GM12878 (cell line): ENCODE results near the gene RPL12. TPM values are rescaled to one million over a fixed set of nuclear protein-coding genes. Genes with fewer than 3 reads are reported as not detected.

Experiments used
- ATAC-seq: fragments of 200-7000 bp; cut with Tn5 transposase; 3 replicates; pipeline ENCODE4 v1.9.1; 2020; ENCODE audit warnings: mild to moderate bottlenecking, moderate library complexity
- BruUV-seq: library from RNA; stranded (reverse); fragments of 400-500 nt; replicated peaks from 2 replicates; lab custom pipeline; 2021; lab: Mats Ljungman, UMichigan
- CTCF ChIA-PET: fragments of 300-600 bp; sonication (Branson Sonifier 250); formaldehyde crosslinking; extraction: SDS; loops from one replicate; lab custom pipeline; 2021; ENCODE audit warnings: inconsistent platforms; lab: Yijun Ruan, JAX
- POLR2A ChIA-PET: fragments of 350-600 bp; formaldehyde crosslinking; extraction: SDS; loops from one replicate; lab custom pipeline; 2021; ENCODE audit warnings: inconsistent platforms; lab: Charles Lee
- RAD21 ChIA-PET: fragments of 300-600 bp; sonication (Branson Sonifier 250); formaldehyde crosslinking; loops from one replicate; lab custom pipeline; 2023; ENCODE audit warnings: antibody characterized with exemption; ENCODE audit not compliant: unreplicated experiment; lab: Charles Lee
- SMC1A ChIA-PET: fragments of 300-600 bp; sonication (Branson Sonifier 250); formaldehyde crosslinking; loops from one replicate; lab custom pipeline; 2023; ENCODE audit not compliant: unreplicated experiment, uncharacterized antibody; lab: Charles Lee
- DNase-seq: peaks from one replicate; pipeline ENCODE4 v3.0.0-alpha.2; 2011; ENCODE audit warnings: low read depth, low spot score
- FAIRE-seq: peaks from 3 replicates; lab custom pipeline; 2011; peaks lifted over from hg19 to GRCh38; lab: Jason Lieb, UNC
- H2AFZ ChIP-seq: 2 replicates; pipeline ENCODE4 v1.6.0; 2011; ENCODE audit warnings: low read depth, low read length, control low read depth; ENCODE audit not compliant: control insufficient read depth
- H3K27ac ChIP-seq: 2 replicates; pipeline ENCODE4 v1.5.1; 2011; ENCODE audit warnings: control low read depth; ENCODE audit not compliant: control insufficient read depth, insufficient read depth
- H3K27me3 ChIP-seq, 2 experiments: replicated peaks in 1 of 2; 2 replicates each; pipeline versions ENCODE4 v1.6.0 to v1.6.1; 2011; ENCODE audit warnings: low read length in 1 of 2; ENCODE audit not compliant: control insufficient read depth in 2 of 2, insufficient read depth in 2 of 2
- H3K36me3 ChIP-seq, 2 experiments: 2 replicates each; pipeline ENCODE4 v1.5.1; 2011; ENCODE audit warnings: low read length in 1 of 2; ENCODE audit not compliant: control insufficient read depth in 2 of 2, insufficient read depth in 2 of 2
- H3K4me1 ChIP-seq: 2 replicates; pipeline ENCODE4 v1.6.1; 2011; ENCODE audit warnings: mild to moderate bottlenecking, low read length, moderate library complexity, mixed read lengths; ENCODE audit not compliant: control insufficient read depth, insufficient read depth
- H3K4me2 ChIP-seq: 2 replicates; pipeline ENCODE4 v1.6.0; 2011; ENCODE audit warnings: control low read depth; ENCODE audit not compliant: control insufficient read depth, insufficient read depth
- H3K4me3 ChIP-seq: fragments of 200-600 bp; sonication (generic); 2 replicates; pipeline ENCODE4 v1.5.1; 2016
- H3K79me2 ChIP-seq: 2 replicates; pipeline ENCODE4 v1.6.0; 2011; ENCODE audit warnings: low read length; ENCODE audit not compliant: control insufficient read depth, insufficient read depth
- H3K9ac ChIP-seq: 2 replicates; pipeline ENCODE4 v1.8.0; 2011; ENCODE audit warnings: low read length, control low read depth, mixed read lengths; ENCODE audit not compliant: control insufficient read depth, insufficient read depth
- H3K9me3 ChIP-seq: replicated peaks from 3 replicates; pipeline ENCODE4 v1.5.1; 2011; ENCODE audit warnings: mild to moderate bottlenecking, low read length; ENCODE audit not compliant: control insufficient read depth, insufficient read depth
- H4K20me1 ChIP-seq: 2 replicates; pipeline ENCODE4 v1.6.0; 2011; ENCODE audit not compliant: control insufficient read depth, insufficient read depth
- BCLAF1 ChIP-seq: fragments of 450-650 bp; IDR thresholded peaks from 2 replicates; pipeline ENCODE4 v1.6.1; 2017; ENCODE audit warnings: antibody characterized with exemption, mild to moderate bottlenecking, moderate library complexity
- CHD4 ChIP-seq: fragments of 200-600 bp; sonication (generic); IDR thresholded peaks from 2 replicates; pipeline ENCODE4 v1.6.1; 2016; ENCODE audit warnings: mild to moderate bottlenecking
- MTA3 ChIP-seq: IDR thresholded peaks from 2 replicates; pipeline ENCODE4 v1.6.1; 2012; ENCODE audit warnings: low read length, inconsistent platforms, borderline replicate concordance
- NFIC ChIP-seq: IDR thresholded peaks from 2 replicates; pipeline ENCODE4 v1.6.1; 2012; ENCODE audit warnings: low read depth, mild to moderate bottlenecking, inconsistent platforms, low read length, moderate library complexity
- NFYB ChIP-seq: IDR thresholded peaks from 2 replicates; pipeline ENCODE4 v1.6.1; 2011; ENCODE audit warnings: low read depth, mild to moderate bottlenecking, low read length, improper control_type of control experiment, moderate library complexity; ENCODE audit not compliant: insufficient read depth
- PML ChIP-seq: IDR thresholded peaks from 2 replicates; pipeline ENCODE4 v1.6.1; 2012; ENCODE audit warnings: low read length, inconsistent platforms
- RAD21 ChIP-seq: IDR thresholded peaks from 2 replicates; pipeline ENCODE4 v1.6.1; 2011; ENCODE audit warnings: mild to moderate bottlenecking, low read depth, low read length, moderate library complexity; ENCODE audit not compliant: insufficient read depth
- RAD51 ChIP-seq: fragments of 450-650 bp; IDR thresholded peaks from 2 replicates; pipeline ENCODE4 v1.6.1; 2016; ENCODE audit warnings: moderate library complexity, mild to moderate bottlenecking, inconsistent platforms
- SPI1 ChIP-seq: IDR thresholded peaks from 2 replicates; pipeline ENCODE4 v1.6.1; 2011; ENCODE audit warnings: low read depth, mild to moderate bottlenecking, low read length, moderate library complexity, borderline replicate concordance; ENCODE audit not compliant: insufficient read depth
- STAT1 ChIP-seq: fragments of 450-650 bp; conservative IDR thresholded peaks from 2 replicates; pipeline ENCODE4 v1.6.1; 2014; ENCODE audit warnings: antibody characterized with exemption, mild to moderate bottlenecking
- TBL1XR1 ChIP-seq: IDR thresholded peaks from 2 replicates; pipeline ENCODE4 v1.6.1; 2012; ENCODE audit warnings: low read depth, low read length, improper control_type of control experiment
- WGBS: methylation state at CpG from one replicate; pipeline ENCODE4 v1.1.6; 2016; ENCODE audit warnings: low lambda C conversion rate; ENCODE audit not compliant: insufficient replicate concordance, insufficient coverage; ENCODE audit errors: missing lambda C conversion rate; 5-methylcytosine and 5-hydroxymethylcytosine counted together
- in situ Hi-C: fragments of 300-500 bp; cut with MboI; formaldehyde crosslinking; loops from 9 replicates; pipeline ENCODE4 v1.14.3; 2018; ENCODE audit warnings: mixed read lengths
- intact Hi-C: fragments of 100-400 bp; cut with micrococcal nuclease; formaldehyde crosslinking; loops from one replicate; pipeline ENCODE4 v1.14.2; 2022; ENCODE audit not compliant: unreplicated experiment
- polyA plus RNA-seq, 11 experiments: library from polyadenylated mRNA; depleted of rRNA in 4 of 11; unstranded in 6 of 11; stranded (reverse) in 5 of 11; fragments of >200 nt; fragmentation: Nextera tagmentation in 4 of 11; fragmentation: Illumina TruSeq in 1 of 11; extraction: Ambion mirVana in 4 of 11; extraction: Trizol in 1 of 11; gene quantifications; 1 replicate in 1 of 11; 2 replicates in 10 of 11; pipeline versions ENCODE4 v1.2.1 to v1.2.3, GENCODE V29; 2011 to 2016; ENCODE audit warnings: inconsistent platforms in 2 of 11, missing spikeins in 2 of 11, low read depth in 1 of 11
- total RNA-seq, 4 experiments: library from RNA; depleted of rRNA in 3 of 4; stranded (reverse); fragments of >200 nt in 3 of 4; fragmentation: Illumina TruSeq in 1 of 4; extraction: Trizol in 1 of 4; gene quantifications; 2 replicates each; pipeline versions ENCODE4 v1.2.1 to v1.2.3, GENCODE V29; 2013 to 2021
- TF ChIP-seq, protein P1 (sequence below): fragments of 450-650 bp; formaldehyde crosslinking; IDR thresholded peaks from 2 replicates; pipeline ENCODE4 v1.4.0; 2020; ENCODE audit warnings: mild to moderate bottlenecking, moderate library complexity
- TF ChIP-seq, protein P2 (sequence below): IDR thresholded peaks from 2 replicates; pipeline ENCODE4 v1.6.1; 2012; ENCODE audit warnings: low read depth, low read length, improper control_type of control experiment

RPL12 gene
- total and polyA plus RNA-seq, 10 of the 15 experiments (the other 5 are each of a cell fraction or from before 2014, with no cell fraction given): 961 to 5,544 (median 2,858) TPM

- RAD21 ChIA-PET: no interaction called here
- Histone ChIP-seq H3K4me2 (no peak overlapping the region), H3K27ac (no peak overlapping the region), H3K36me3 (peaks cover 3 to 17% of the 10 kb centered on the region in 2 experiments), H3K9ac (no peak overlapping the region), H2AFZ (no peak overlapping the region), H3K4me3 (no peak overlapping the region), H3K9me3 (no peaks in the 10 kb centered on the region), H4K20me1 (no peaks in the 10 kb centered on the region), H3K27me3 (no peaks in the 10 kb centered on the region), H3K4me1 (no peaks in the 10 kb centered on the region), H3K79me2 (no peaks in the 10 kb centered on the region)
- SMC1A ChIA-PET: no interaction called here
- FAIRE-seq (no peak), DNase-seq (no peak), ATAC-seq (no peak)
- no peak for TF ChIP-seq NFYB
- no peak for TF ChIP-seq RAD51
- no peak for TF ChIP-seq RAD21
- no peak for TF ChIP-seq TBL1XR1
- TF ChIP-seq CHD4: no peak
- no peak for TF ChIP-seq BCLAF1
- TF ChIP-seq NFIC: no peak
- TF ChIP-seq, protein P1, sequence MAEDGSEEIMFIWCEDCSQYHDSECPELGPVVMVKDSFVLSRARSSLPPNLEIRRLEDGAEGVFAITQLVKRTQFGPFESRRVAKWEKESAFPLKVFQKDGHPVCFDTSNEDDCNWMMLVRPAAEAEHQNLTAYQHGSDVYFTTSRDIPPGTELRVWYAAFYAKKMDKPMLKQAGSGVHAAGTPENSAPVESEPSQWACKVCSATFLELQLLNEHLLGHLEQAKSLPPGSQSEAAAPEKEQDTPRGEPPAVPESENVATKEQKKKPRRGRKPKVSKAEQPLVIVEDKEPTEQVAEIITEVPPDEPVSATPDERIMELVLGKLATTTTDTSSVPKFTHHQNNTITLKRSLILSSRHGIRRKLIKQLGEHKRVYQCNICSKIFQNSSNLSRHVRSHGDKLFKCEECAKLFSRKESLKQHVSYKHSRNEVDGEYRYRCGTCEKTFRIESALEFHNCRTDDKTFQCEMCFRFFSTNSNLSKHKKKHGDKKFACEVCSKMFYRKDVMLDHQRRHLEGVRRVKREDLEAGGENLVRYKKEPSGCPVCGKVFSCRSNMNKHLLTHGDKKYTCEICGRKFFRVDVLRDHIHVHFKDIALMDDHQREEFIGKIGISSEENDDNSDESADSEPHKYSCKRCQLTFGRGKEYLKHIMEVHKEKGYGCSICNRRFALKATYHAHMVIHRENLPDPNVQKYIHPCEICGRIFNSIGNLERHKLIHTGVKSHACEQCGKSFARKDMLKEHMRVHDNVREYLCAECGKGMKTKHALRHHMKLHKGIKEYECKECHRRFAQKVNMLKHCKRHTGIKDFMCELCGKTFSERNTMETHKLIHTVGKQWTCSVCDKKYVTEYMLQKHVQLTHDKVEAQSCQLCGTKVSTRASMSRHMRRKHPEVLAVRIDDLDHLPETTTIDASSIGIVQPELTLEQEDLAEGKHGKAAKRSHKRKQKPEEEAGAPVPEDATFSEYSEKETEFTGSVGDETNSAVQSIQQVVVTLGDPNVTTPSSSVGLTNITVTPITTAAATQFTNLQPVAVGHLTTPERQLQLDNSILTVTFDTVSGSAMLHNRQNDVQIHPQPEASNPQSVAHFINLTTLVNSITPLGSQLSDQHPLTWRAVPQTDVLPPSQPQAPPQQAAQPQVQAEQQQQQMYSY (CRISPR knock-in tag): no peak
- no peak for TF ChIP-seq SPI1
- TF ChIP-seq STAT1: no peak
- TF ChIP-seq MTA3: no peak
- TF ChIP-seq, protein P2, sequence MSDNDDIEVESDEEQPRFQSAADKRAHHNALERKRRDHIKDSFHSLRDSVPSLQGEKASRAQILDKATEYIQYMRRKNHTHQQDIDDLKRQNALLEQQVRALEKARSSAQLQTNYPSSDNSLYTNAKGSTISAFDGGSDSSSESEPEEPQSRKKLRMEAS: no peak
- no peak for TF ChIP-seq PML
- POLR2A ChIA-PET: no interaction called here
- WGBS: 100% methylated on average over 2 of the region's 3 CpGs
- CTCF ChIA-PET: no interaction called here
- no TSS peak for BruUV-seq
- in situ Hi-C loops: no loop called here
- intact Hi-C loops: no loop called here
Observed at GRCh38 chr9:127463382-127463781, 12.2 kb upstream of the RPL12 start.
